K562 (cell line): ENCODE measurements around the gene MARCO. TPM values are rescaled to one million over a fixed set of nuclear protein-coding genes. Genes with fewer than 3 reads are reported as not detected.

ENCODE experiments used
- ATAC-seq: fragments of 200-7000 bp; cut with Tn5 transposase; 3 replicates; pipeline ENCODE4 v1.9.1; 2020; ENCODE audit warnings: moderate library complexity
- BruUV-seq: library from RNA; stranded (reverse); fragments of 400-500 nt; replicated peaks from 2 replicates; lab custom pipeline; 2021; lab: Mats Ljungman, UMichigan
- CTCF ChIA-PET: fragments of 300-600 bp; formaldehyde crosslinking; extraction: SDS; loops from one replicate; lab custom pipeline; 2021; ENCODE audit warnings: low intra/inter-chr PET ratio; lab: Yijun Ruan, JAX
- POLR2A ChIA-PET: fragments of 300-600, 350-650 bp; sonication (Branson Sonifier 250); formaldehyde crosslinking; extraction: SDS; loops from one replicate; lab custom pipeline; 2021; ENCODE audit warnings: antibody characterized with exemption, inconsistent platforms; lab: Yijun Ruan, JAX
- DNase-seq, 4 experiments: peaks; one replicate each; pipeline versions ENCODE4 v3.0.0 to v3.0.0-alpha.2; 2011 to 2018; ENCODE audit warnings: low spot score in 3 of 4, mixed read lengths in 3 of 4; ENCODE audit errors: extremely low read depth in 1 of 4
- FAIRE-seq: peaks from 2 replicates; lab custom pipeline; 2011; peaks lifted over from hg19 to GRCh38; lab: Jason Lieb, UNC
- H2AFZ ChIP-seq: 2 replicates; pipeline ENCODE4 v1.6.0; 2011; ENCODE audit warnings: low read depth, low read length, control low read depth, inconsistent platforms
- H3K27ac ChIP-seq: fragments of 200-600 bp; 3 replicates; pipeline ENCODE4 v1.8.0; 2011; ENCODE audit warnings: low read depth, mild to moderate bottlenecking, control low read depth, inconsistent platforms, low read length, moderate library complexity, mixed read lengths; ENCODE audit errors: extremely low read depth
- H3K27me3 ChIP-seq, 2 experiments: fragments of 300-600 bp in 1 of 2; 2 replicates in 1 of 2; 3 replicates in 1 of 2; pipeline versions ENCODE4 v1.6.0 to v1.8.0; 2011; ENCODE audit warnings: inconsistent platforms in 2 of 2, low read length in 2 of 2, mild to moderate bottlenecking in 1 of 2, mixed read lengths in 1 of 2, moderate library complexity in 1 of 2; ENCODE audit not compliant: control insufficient read depth in 2 of 2, insufficient read depth in 2 of 2
- H3K36me3 ChIP-seq: fragments of 300-600 bp; 3 replicates; pipeline ENCODE4 v1.8.0; 2011; ENCODE audit warnings: mild to moderate bottlenecking, low read length, inconsistent platforms; ENCODE audit not compliant: control insufficient read depth, insufficient read depth
- H3K4me1 ChIP-seq, 2 experiments: fragments of 200-600 bp in 1 of 2; replicated peaks in 1 of 2; 2 replicates in 1 of 2; 3 replicates in 1 of 2; pipeline versions ENCODE4 v1.5.1 to v1.8.0; 2011; ENCODE audit warnings: inconsistent platforms in 2 of 2, low read length in 2 of 2, mild to moderate bottlenecking in 1 of 2, mixed read lengths in 1 of 2, moderate library complexity in 1 of 2; ENCODE audit not compliant: control insufficient read depth in 2 of 2, insufficient read depth in 2 of 2
- H3K4me2 ChIP-seq: 2 replicates; pipeline ENCODE4 v1.6.1; 2011; ENCODE audit warnings: low read length, control low read depth, inconsistent platforms, mixed read lengths; ENCODE audit not compliant: insufficient read depth
- H3K4me3 ChIP-seq: fragments of 200-600 bp; sonication (generic), shearing (Covaris generic); 2 replicates; pipeline ENCODE4 v1.5.1; 2016; ENCODE audit warnings: control low read depth, inconsistent platforms
- H3K79me2 ChIP-seq: fragments of 200-600 bp; 3 replicates; pipeline ENCODE4 v1.8.0; 2011; ENCODE audit warnings: low read length, inconsistent platforms; ENCODE audit not compliant: control insufficient read depth, insufficient read depth
- H3K9ac ChIP-seq, 2 experiments: 2 replicates each; pipeline versions ENCODE4 v1.6.0 to v1.6.1; 2011; ENCODE audit warnings: low read depth in 2 of 2, low read length in 2 of 2, control low read depth in 1 of 2, inconsistent platforms in 1 of 2, mild to moderate bottlenecking in 1 of 2, mixed read lengths in 1 of 2; ENCODE audit not compliant: insufficient read depth in 1 of 2
- H3K9me1 ChIP-seq: one replicate; pipeline ENCODE4 v1.6.0; 2011; ENCODE audit warnings: inconsistent platforms, mild to moderate bottlenecking, low read length, moderate library complexity; ENCODE audit not compliant: control insufficient read depth, insufficient read depth
- H3K9me3 ChIP-seq: replicated peaks from 2 replicates; pipeline ENCODE4 v1.5.1; 2011; ENCODE audit warnings: low read depth, low read length, inconsistent platforms; ENCODE audit not compliant: control insufficient read depth, insufficient read depth
- H4K20me1 ChIP-seq: replicated peaks from 2 replicates; pipeline ENCODE4 v1.6.1; 2011; ENCODE audit warnings: low read length, inconsistent platforms, mixed read lengths; ENCODE audit not compliant: control insufficient read depth, insufficient read depth
- CEBPG ChIP-seq, 3 experiments: fragments of 200-800 bp in 1 of 3; sonication (Bioruptor generic) in 1 of 3; sonication (generic) in 1 of 3; formaldehyde crosslinking in 1 of 3; IDR thresholded peaks in 2 of 3; conservative IDR thresholded peaks in 1 of 3; 2 replicates each; pipeline versions ENCODE4 v1.6.1 to v1.8.0; 2016 to 2022; ENCODE audit warnings: missing compliant biosample characterization in 2 of 3, missing genetic modification characterization in 2 of 3, mild to moderate bottlenecking in 1 of 3, missing genetic modification reagents in 1 of 3
- CXXC5 ChIP-seq: fragments of 250-450 bp; sonication (Bioruptor Pico); IDR thresholded peaks from 2 replicates; pipeline ENCODE4 v1.8.0; 2022; ENCODE audit warnings: inconsistent platforms, mild to moderate bottlenecking, moderate library complexity
- E2F4 ChIP-seq: sonication (generic); formaldehyde crosslinking; IDR thresholded peaks from 2 replicates; pipeline ENCODE4 v1.8.0; 2022; ENCODE audit warnings: mild to moderate bottlenecking, low read depth, missing genetic modification reagents
- EZH2 ChIP-seq: IDR thresholded peaks from 2 replicates; pipeline ENCODE4 v1.6.1; 2012; ENCODE audit warnings: low read depth, mild to moderate bottlenecking, inconsistent platforms, low read length, borderline replicate concordance
- NR4A1 ChIP-seq, 2 experiments: fragments of 250-450 bp in 1 of 2; fragments of 450-650 bp in 1 of 2; sonication (Bioruptor Pico) in 1 of 2; IDR thresholded peaks; 2 replicates each; pipeline versions ENCODE4 v1.4.0 to v1.6.1; 2016 to 2020; ENCODE audit warnings: mild to moderate bottlenecking in 2 of 2, missing compliant biosample characterization in 1 of 2, missing genetic modification characterization in 1 of 2, moderate library complexity in 1 of 2
- PATZ1 ChIP-seq: fragments of 250-450 bp; sonication (Bioruptor Pico); IDR thresholded peaks from 2 replicates; pipeline ENCODE4 v1.5.0; 2020; ENCODE audit warnings: mild to moderate bottlenecking, borderline replicate concordance
- POLR2A ChIP-seq: fragments of 450-650 bp; conservative IDR thresholded peaks from 2 replicates; pipeline ENCODE4 v1.6.1; 2016
- TOE1 ChIP-seq, 2 experiments: fragments of 450-650 bp in 1 of 2; sonication (generic) in 1 of 2; formaldehyde crosslinking in 1 of 2; IDR thresholded peaks; 2 replicates each; pipeline versions ENCODE4 v1.7.1 to v1.8.0; 2016 to 2022; ENCODE audit warnings: borderline replicate concordance in 2 of 2, mild to moderate bottlenecking in 2 of 2, antibody characterized with exemption in 1 of 2, inconsistent platforms in 1 of 2, low read depth in 1 of 2, missing genetic modification reagents in 1 of 2, moderate library complexity in 1 of 2
- ZNF354B ChIP-seq: fragments of 250-450 bp; sonication (Bioruptor Pico); IDR thresholded peaks from 2 replicates; pipeline ENCODE4 v1.4.0; 2020
- ZNF57 ChIP-seq: fragments of 450-650 bp; formaldehyde crosslinking; IDR thresholded peaks from 2 replicates; pipeline ENCODE4 v1.4.0; 2020; ENCODE audit warnings: mild to moderate bottlenecking, moderate library complexity
- WGBS: fragments of 100-300 bp; shearing (Covaris generic); methylation state at CpG from one replicate; pipeline ENCODE4 v1.1.6; 2016; ENCODE audit warnings: low coverage, mixed read lengths; ENCODE audit not compliant: insufficient coverage; ENCODE audit errors: missing lambda C conversion rate; 5-methylcytosine and 5-hydroxymethylcytosine counted together
- in situ Hi-C: fragments of 300-500 bp; cut with MboI; formaldehyde crosslinking; loops from 4 replicates; pipeline ENCODE4 v1.15.0; 2018; ENCODE audit warnings: inconsistent platforms, mixed read lengths
- intact Hi-C: fragments of 100-400 bp; cut with micrococcal nuclease; formaldehyde crosslinking; loops from 2 replicates; pipeline ENCODE4 v1.14.2; 2022
- polyA plus RNA-seq, 8 experiments: library from polyadenylated mRNA; depleted of rRNA in 4 of 8; stranded (reverse) in 5 of 8; unstranded in 3 of 8; fragments of >200 nt; fragmentation: Nextera tagmentation in 2 of 8; fragmentation: Illumina TruSeq in 1 of 8; extraction: Ambion mirVana in 2 of 8; extraction: Trizol in 1 of 8; gene quantifications; 2 replicates each; pipeline versions ENCODE4 v1.2.1 to v1.2.3, GENCODE V29; 2011 to 2014; ENCODE audit warnings: inconsistent platforms in 1 of 8, missing spikeins in 1 of 8
- total RNA-seq, 7 experiments: library from RNA; depleted of rRNA in 6 of 7; stranded (reverse); fragments of >200 nt in 6 of 7; fragmentation: Illumina TruSeq in 2 of 7; extraction: Trizol in 2 of 7; gene quantifications; 2 replicates each; pipeline versions ENCODE4 v1.2.1 to v1.2.3, GENCODE V29; 2011 to 2021; ENCODE audit warnings: low replicate concordance in 1 of 7
- TF ChIP-seq, protein P1 (sequence below): fragments of 250-450 bp; sonication (Bioruptor Pico); IDR thresholded peaks from 2 replicates; pipeline ENCODE4 v1.4.0; 2020

Gene MARCO
- total and polyA plus RNA-seq, 9 of the 15 experiments (the other 6 are each of a cell fraction or from before 2014, with no cell fraction given), result 0.31 TPM; not detected in 8

- H3K36me3 ChIP-seq, result no peaks in the 10 kb centered on the region
- intact Hi-C loops, result no loop called here
- 0% methylated on average over 3 of the region's 3 CpGs for WGBS
- POLR2A ChIA-PET, result no interaction called here
- in situ Hi-C loops, result no loop called here
- no peak overlapping the region for H3K4me2 ChIP-seq
- H3K9ac ChIP-seq, result no peak overlapping the region
- TF ChIP-seq EZH2, result no peak
- no peak for TF ChIP-seq CXXC5 (CRISPR knock-in tag)
- TF ChIP-seq CEBPG (CRISPR knock-in tag; IDR thresholded peaks at IDR 0.05), result no peak
- no peak for TF ChIP-seq CEBPG (tag; conservative IDR thresholded peaks at IDR 0.05 in 1 of 2, IDR thresholded peaks at IDR 0.05 in 1 of 2)
- TF ChIP-seq ZNF354B (CRISPR knock-in tag), result no peak
- no peak for TF ChIP-seq ZNF57 (CRISPR knock-in tag)
- no peak for TF ChIP-seq POLR2A
- no peak for TF ChIP-seq NR4A1 (CRISPR knock-in tag; IDR thresholded peaks at IDR 0.05)
- TF ChIP-seq NR4A1 (tag; IDR thresholded peaks at IDR 0.05), result no peak
- TF ChIP-seq PATZ1, result no peak
- TF ChIP-seq, protein P1, sequence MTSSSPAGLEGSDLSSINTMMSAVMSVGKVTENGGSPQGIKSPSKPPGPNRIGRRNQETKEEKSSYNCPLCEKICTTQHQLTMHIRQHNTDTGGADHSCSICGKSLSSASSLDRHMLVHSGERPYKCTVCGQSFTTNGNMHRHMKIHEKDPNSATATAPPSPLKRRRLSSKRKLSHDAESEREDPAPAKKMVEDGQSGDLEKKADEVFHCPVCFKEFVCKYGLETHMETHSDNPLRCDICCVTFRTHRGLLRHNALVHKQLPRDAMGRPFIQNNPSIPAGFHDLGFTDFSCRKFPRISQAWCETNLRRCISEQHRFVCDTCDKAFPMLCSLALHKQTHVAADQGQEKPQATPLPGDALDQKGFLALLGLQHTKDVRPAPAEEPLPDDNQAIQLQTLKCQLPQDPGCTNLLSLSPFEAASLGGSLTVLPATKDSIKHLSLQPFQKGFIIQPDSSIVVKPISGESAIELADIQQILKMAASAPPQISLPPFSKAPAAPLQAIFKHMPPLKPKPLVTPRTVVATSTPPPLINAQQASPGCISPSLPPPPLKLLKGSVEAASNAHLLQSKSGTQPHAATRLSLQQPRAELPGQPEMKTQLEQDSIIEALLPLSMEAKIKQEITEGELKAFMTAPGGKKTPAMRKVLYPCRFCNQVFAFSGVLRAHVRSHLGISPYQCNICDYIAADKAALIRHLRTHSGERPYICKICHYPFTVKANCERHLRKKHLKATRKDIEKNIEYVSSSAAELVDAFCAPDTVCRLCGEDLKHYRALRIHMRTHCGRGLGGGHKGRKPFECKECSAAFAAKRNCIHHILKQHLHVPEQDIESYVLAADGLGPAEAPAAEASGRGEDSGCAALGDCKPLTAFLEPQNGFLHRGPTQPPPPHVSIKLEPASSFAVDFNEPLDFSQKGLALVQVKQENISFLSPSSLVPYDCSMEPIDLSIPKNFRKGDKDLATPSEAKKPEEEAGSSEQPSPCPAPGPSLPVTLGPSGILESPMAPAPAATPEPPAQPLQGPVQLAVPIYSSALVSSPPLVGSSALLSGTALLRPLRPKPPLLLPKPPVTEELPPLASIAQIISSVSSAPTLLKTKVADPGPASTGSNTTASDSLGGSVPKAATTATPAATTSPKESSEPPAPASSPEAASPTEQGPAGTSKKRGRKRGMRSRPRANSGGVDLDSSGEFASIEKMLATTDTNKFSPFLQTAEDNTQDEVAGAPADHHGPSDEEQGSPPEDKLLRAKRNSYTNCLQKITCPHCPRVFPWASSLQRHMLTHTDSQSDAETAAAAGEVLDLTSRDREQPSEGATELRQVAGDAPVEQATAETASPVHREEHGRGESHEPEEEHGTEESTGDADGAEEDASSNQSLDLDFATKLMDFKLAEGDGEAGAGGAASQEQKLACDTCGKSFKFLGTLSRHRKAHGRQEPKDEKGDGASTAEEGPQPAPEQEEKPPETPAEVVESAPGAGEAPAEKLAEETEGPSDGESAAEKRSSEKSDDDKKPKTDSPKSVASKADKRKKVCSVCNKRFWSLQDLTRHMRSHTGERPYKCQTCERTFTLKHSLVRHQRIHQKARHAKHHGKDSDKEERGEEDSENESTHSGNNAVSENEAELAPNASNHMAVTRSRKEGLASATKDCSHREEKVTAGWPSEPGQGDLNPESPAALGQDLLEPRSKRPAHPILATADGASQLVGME (CRISPR knock-in tag), result no peak
- no peak for TF ChIP-seq TOE1 (IDR thresholded peaks at IDR 0.05; ENCODE audit: borderline replicate concordance)
- TF ChIP-seq TOE1 (CRISPR knock-in tag; IDR thresholded peaks at IDR 0.05; ENCODE audit: borderline replicate concordance, low read depth), result no peak
- no peak for TF ChIP-seq E2F4
- H3K9me1 ChIP-seq, result no peaks in the 10 kb centered on the region
- CTCF ChIA-PET, result no interaction called here
- no peaks in the 10 kb centered on the region; the same call in 1 of the 2 replicates for H4K20me1 ChIP-seq
- no peaks in the 10 kb centered on the region for H3K79me2 ChIP-seq
- no peak overlapping the region for H2AFZ ChIP-seq
- no TSS peak for BruUV-seq
- no peaks in the 10 kb centered on the region for H3K4me1 ChIP-seq
- peaks cover 0 to 38% of the 10 kb centered on the region in 2 experiments; a peak in 2 of 5 replicates for H3K27me3 ChIP-seq
- no peak overlapping the region for H3K4me3 ChIP-seq
- DNase-seq (no peak), ATAC-seq (no peak), FAIRE-seq (no peak)
- no peaks in the 10 kb centered on the region for H3K9me3 ChIP-seq
- no peak overlapping the region for H3K27ac ChIP-seq
These were observed 26.0 kb downstream of the MARCO start for GRCh38 chr2:118968042-118968441.
